ENCODE measurements around the gene C1orf35. TPM values are rescaled to one million over a fixed set of nuclear protein-coding genes. Genes with fewer than 3 reads are reported as not detected.

Gene C1orf35
- polyA plus RNA-seq, 3 donors, result 6.9 to 34.2 (median 10.6) TPM

GRCh38 chr1:228068359-228068758 is 34.8 kb downstream of the C1orf35 start:
- Histone ChIP-seq H3K27ac (ENCODE audit: low read depth in 1 of 2, low read length in 2 of 2) (no peak overlapping the region), H3K79me2 (ENCODE audit: insufficient read depth, low read length) (no peaks in the 10 kb centered on the region), H4K20me1 (ENCODE audit: insufficient read depth, low read length) (no peaks in the 10 kb centered on the region), H2AFZ (ENCODE audit: insufficient read depth, low read depth, low read length, poor library complexity, severe bottlenecking) (no peak overlapping the region), H3K9me3 (replicated peaks in 1 of 2; ENCODE audit: control insufficient read depth in 1 of 2, insufficient read depth in 1 of 2, low read length in 2 of 2) (no peaks in the 10 kb centered on the region), H3K4me2 (replicated peaks; ENCODE audit: extremely low read depth, low read length, poor library complexity, severe bottlenecking) (no peak overlapping the region), H3K27me3 (ENCODE audit: control insufficient read depth in 2 of 2, insufficient read depth in 2 of 2, low read length in 2 of 2) (peaks cover 4 to 19% of the 10 kb centered on the region in 2 donors), H3K4me1 (ENCODE audit: control insufficient read depth in 1 of 2, insufficient read depth in 2 of 2, low read length in 2 of 2) (no peaks in the 10 kb centered on the region), H3K36me3 (replicated peaks in 1 of 2; ENCODE audit: control insufficient read depth in 1 of 2, insufficient read depth in 2 of 2, low read length in 2 of 2) (no peaks in the 10 kb centered on the region), H3K4me3 (replicated peaks in 1 of 3; ENCODE audit: low read depth in 2 of 3, low read length in 3 of 3) (no peak overlapping the region), H3K9ac (ENCODE audit: insufficient read depth, low read length, poor library complexity, severe bottlenecking) (no peak overlapping the region)
- Mint-ChIP-seq H3K27me3 (ENCODE audit: low read depth in 3 of 3) (peaks cover 16 to 38% (median 23%) of the 10 kb centered on the region in 3 donors), H3K4me1 (no peaks in the 10 kb centered on the region), H3K9me3 (peaks cover 0 to 2% (median 0%) of the 10 kb centered on the region in 7 donors), H3K4me3 (no peak overlapping the region), H3K36me3 (no peaks in the 10 kb centered on the region), H3K27ac (no peak overlapping the region)
- intact Hi-C loops (cut with micrococcal nuclease), result no loop called here
- DNase-seq, result no peak
- TF ChIP-seq, protein P1, sequence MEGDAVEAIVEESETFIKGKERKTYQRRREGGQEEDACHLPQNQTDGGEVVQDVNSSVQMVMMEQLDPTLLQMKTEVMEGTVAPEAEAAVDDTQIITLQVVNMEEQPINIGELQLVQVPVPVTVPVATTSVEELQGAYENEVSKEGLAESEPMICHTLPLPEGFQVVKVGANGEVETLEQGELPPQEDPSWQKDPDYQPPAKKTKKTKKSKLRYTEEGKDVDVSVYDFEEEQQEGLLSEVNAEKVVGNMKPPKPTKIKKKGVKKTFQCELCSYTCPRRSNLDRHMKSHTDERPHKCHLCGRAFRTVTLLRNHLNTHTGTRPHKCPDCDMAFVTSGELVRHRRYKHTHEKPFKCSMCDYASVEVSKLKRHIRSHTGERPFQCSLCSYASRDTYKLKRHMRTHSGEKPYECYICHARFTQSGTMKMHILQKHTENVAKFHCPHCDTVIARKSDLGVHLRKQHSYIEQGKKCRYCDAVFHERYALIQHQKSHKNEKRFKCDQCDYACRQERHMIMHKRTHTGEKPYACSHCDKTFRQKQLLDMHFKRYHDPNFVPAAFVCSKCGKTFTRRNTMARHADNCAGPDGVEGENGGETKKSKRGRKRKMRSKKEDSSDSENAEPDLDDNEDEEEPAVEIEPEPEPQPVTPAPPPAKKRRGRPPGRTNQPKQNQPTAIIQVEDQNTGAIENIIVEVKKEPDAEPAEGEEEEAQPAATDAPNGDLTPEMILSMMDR (IDR thresholded peaks at IDR 0.05), result no peak
- WGBS (ENCODE audit: insufficient coverage), result 83% methylated on average over 4 of the region's 7 CpGs

- DNase-seq, result no peak
- H3K27me3 ChIP-seq (ENCODE audit: control insufficient read depth in 2 of 2, insufficient read depth in 2 of 2, low read length in 2 of 2), result peaks cover 4 to 22% of the 10 kb centered on the region in 2 donors
- no peak overlapping the region for H3K4me2 ChIP-seq (replicated peaks; ENCODE audit: extremely low read depth, low read length, poor library complexity, severe bottlenecking)
- 44% methylated on average over 4 of the region's 10 CpGs for WGBS (ENCODE audit: insufficient coverage)
- Mint-ChIP-seq H3K9me3 (no peaks in the 10 kb centered on the region), H3K27me3 (ENCODE audit: low read depth in 3 of 3) (peaks cover 17 to 35% (median 22%) of the 10 kb centered on the region in 3 donors), H3K36me3 (no peaks in the 10 kb centered on the region), H3K4me1 (no peaks in the 10 kb centered on the region), H3K4me3 (peak overlapping the region in 1 of 2 donors; percentile 56), H3K27ac (peak overlapping the region in 1 of 7 donors; percentile 9)
- H3K79me2 ChIP-seq (ENCODE audit: insufficient read depth, low read length), result no peaks in the 10 kb centered on the region
- no peak overlapping the region for H3K4me3 ChIP-seq (replicated peaks in 1 of 3; ENCODE audit: low read depth in 2 of 3, low read length in 3 of 3)
- H4K20me1 ChIP-seq (ENCODE audit: insufficient read depth, low read length), result no peaks in the 10 kb centered on the region
- H3K4me1 ChIP-seq (ENCODE audit: control insufficient read depth in 1 of 2, insufficient read depth in 2 of 2, low read length in 2 of 2), result no peaks in the 10 kb centered on the region
- TF ChIP-seq, protein P1 (IDR thresholded peaks at IDR 0.05), result no peak
- no peaks in the 10 kb centered on the region for H3K36me3 ChIP-seq (replicated peaks in 1 of 2; ENCODE audit: control insufficient read depth in 1 of 2, insufficient read depth in 2 of 2, low read length in 2 of 2)
- H3K27ac ChIP-seq (ENCODE audit: low read depth in 1 of 2, low read length in 2 of 2), result no peak overlapping the region
- no peaks in the 10 kb centered on the region for H3K9me3 ChIP-seq (replicated peaks in 1 of 2; ENCODE audit: control insufficient read depth in 1 of 2, insufficient read depth in 1 of 2, low read length in 2 of 2)
- no peak overlapping the region for H2AFZ ChIP-seq (ENCODE audit: insufficient read depth, low read depth, low read length, poor library complexity, severe bottlenecking)
- H3K9ac ChIP-seq (ENCODE audit: insufficient read depth, low read length, poor library complexity, severe bottlenecking), result no peak overlapping the region
- intact Hi-C loops (cut with micrococcal nuclease), result no loop called here
These were observed 36.1 kb downstream of the C1orf35 start for GRCh38 chr1:228066891-228067654.

All from CD14-positive monocyte (primary cell).